GM18499 (cell line): ENCODE results near the gene SORT1.
"Not testable (repeated sequence)": the region's sequence is repeated elsewhere in the genome, so short reads cannot be mapped to it uniquely, and the experiment has no call there.

Source experiments
- ATAC-seq: cut with Tn5 transposase; IDR thresholded peaks from one replicate; pipeline ENCODE4 v1.9.1; 2021; ENCODE audit warnings: moderate number of reproducible peaks; ENCODE audit not compliant: insufficient read depth, unreplicated experiment

Gene SORT1

DNA sequence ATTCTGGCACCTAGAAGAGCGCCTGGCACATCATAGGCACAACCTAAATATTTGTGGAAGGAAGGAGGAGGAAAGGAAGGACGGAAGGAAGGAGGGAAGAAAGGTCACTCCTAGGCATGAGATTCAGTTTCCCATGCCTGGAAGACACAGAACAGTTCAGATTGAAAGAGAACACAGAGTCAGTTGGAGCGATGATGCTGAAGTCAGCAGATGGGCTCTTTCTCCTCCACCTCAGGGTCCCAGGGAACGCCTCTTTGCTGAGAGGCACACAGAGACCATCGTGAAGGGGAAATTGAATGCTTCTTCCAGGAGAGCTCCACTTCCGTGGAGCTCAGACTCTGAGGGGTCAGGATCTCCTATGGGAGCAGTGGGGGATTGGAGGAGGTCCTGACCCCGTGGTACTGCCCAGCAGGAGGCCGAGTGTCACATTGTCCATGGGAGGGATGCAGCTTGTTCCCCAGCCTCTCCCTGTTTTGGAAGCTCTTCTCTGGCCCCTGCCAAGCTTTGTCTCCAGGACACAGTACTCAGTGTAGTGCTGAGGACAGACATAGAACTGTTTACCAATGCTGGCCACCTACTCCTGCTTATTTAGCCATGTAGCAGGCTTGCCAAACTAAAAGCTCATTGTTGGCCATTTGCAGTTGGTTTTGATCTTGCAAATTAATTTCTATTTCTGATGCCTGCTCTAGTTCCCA, 93.3 kb downstream of the SORT1 start:
- no peak for ATAC-seq

DNA sequence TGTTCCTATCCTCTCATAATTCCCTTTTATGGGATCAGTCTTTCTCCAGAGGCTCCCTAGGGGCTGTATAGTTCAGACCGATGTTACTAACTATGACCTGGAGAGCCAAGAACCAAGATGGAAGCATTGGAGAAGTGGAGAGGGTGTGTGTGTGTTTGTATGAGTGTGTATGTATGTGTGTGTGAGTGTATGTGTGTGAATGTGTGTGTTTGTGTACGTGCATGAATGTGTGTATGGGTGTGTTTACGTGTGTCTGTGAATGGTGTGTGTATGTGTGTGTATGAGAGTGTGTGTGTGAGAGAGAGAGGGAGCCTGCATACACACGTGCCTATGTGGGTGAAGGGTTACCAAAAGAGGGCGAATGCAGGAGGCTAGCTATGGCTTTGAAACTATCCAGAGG, 95.8 kb downstream of the SORT1 start:
- ATAC-seq, result no peak

DNA sequence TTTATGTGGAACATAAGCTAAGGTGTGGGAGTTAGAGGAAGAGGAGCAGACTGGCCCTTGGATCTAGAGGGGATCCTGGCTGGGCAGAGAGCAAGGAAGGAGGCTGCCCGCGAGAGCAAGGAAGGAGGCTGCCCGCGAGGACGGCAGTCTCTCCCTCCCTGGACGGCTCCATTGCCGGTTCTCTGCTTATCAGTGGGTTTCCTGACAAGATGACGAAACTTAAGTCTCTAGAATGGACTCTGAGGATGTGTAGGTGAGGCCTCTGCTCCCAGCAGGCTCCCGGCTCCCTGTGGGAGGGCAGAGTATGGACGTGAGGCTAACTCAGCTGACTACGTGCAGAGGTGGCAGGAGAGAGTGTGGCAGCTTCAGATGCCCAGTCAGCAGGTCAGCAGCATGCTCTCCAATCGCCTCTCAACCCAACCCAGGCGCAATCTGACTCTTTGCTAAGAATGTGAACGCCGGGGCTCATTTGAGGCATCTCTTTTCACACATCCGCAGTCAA, 97.0 kb downstream of the SORT1 start:
- ATAC-seq, result no peak

DNA sequence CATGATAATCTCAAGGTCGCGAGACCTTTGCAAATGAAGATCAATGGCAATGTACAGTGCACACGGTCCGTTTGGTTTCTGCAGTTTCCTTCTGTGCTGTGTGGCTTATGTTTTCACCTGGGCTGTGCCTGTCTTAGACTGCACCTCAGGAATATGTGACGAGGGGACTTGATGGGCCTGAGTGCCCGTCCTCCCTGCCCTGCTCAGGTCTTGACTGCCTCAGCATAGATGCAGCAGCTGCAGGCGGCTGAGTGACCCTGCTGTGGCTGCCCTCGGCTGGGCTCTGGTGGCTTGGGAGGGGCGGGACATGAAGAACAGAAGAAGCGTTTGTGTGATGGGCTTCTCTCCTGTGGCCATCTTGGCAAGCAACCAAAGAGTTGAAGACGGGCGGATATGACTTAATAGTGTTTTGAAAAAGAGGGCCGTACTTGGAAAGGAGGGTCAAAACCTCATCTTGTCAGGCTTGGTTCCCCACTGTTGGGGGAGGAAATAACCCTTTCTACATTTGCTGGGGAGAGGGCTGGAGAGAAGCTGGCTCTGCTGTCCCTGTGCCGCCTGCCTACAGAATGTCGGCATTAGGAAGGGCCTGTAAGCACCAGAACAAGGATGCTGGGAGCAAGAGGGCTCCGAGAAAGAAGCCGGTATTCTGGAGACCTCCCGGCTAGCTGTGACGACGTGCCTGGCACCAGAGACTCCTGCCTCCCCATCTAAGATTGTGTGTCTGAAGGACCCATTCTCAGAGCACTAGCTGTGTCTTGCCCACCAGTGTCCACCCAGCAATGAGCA, 98.0 kb downstream of the SORT1 start:
- no peak for ATAC-seq

DNA sequence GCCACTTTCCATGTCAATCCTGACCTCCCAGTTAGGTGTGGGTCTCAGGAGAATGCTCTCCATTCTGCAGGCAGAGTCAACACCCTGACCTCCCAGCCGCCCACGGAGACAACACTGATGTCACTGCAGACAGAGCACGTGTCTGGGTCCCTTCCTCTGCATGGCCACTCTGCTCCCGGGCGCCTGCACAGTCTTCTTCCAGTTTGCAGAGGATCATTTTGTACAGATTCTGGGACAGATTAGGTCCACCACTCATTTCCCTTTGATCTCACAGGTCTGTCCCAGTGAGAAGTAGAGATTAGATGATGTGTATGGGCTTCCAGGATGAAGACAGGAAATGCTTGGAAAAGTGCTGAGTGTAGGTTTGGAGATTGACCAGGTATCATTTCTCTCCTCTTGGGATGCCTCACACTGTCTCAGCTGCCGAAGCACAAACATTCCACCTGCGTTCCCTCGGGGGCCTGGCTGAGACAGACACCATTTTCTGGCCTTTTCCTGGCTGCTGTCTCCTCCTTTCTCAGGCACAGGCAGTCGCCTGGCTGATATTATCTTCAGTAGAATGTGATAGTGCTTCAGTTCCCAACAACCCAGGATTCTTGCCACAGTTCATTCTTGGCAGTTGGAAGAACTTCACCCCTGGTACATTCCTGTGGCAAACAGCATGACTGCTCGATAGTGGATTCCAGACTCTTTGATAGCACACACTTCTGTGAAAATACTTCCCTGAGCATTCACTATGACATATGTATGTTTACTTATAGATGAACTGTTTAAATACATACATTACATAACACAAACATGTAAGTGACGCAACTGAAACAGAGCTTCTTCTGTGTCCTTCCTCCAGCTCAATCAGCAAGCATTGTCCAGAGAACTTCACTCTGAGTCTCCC, 98.8 kb downstream of the SORT1 start:
- no peak for ATAC-seq

DNA sequence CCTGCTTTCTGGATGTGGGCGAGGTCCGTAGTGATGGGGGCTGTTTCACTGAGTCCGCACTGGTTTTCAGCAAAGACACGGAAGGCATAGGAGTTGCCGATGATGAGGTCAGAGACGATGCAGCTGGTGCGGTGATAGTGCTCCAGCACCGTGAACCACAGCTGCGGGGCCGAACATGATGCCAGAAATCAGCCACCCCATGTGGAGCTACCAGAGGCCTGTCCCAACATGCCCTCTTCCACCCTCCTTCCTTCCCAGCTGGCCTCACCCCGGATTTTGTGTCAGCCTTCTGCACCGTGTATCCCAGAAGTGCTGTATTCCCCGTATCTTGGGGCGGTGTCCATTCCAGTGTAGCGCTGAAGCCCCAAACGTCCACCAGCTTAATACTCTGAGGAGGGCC, 100.9 kb downstream of the SORT1 start:
- ATAC-seq, result no peak

DNA sequence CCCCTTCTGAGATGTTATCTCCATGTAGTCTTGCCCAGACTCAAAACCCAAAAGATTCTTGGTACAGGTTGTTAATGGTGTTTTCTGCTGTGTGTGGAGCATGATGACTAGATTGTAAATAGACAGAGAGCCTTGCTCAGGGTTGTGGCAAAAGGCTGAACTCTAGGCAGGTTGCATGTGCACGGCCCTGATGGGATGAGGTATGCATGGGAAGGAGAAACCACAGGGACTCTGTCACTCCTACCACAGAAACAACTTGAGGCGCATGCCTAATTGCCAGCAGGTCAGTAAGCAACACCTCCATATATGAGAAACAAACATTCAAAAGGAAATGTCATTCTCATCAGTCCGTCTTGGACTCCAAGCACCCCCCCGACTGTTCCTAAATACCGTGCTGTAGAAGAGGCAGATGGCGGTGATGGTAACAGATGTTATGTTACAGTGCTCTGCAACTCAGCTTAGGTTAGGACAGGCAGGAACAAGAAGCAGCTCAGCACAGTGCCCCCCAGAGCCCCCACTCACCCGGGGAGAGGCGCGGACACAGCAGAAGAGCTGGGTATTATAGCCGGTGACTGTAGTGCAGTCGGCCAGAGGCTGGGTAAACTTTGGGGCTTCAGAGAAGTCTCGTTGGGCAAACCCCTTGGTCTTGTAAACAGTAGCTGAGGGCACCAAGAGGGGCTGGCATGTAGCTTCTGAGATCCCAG, 101.9 kb downstream of the SORT1 start:
- no peak for ATAC-seq

DNA sequence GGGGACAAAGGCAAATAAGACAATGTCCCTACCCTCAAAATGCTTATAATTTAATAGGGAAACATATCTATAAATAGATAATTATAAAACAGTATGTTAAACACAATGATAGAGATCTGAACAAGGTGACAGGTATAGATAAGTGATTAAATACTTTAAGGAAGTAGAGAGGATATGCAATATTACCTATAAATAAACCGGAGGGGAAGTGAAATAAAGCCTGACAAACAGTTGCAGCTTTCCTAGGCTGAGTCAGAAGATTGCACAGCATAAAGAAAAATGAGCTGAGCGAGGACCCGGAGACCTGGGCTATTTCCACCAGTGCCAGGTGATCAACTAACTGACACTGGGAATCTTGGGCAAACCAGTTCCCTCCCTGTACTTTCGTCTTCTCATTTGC, 103.2 kb downstream of the SORT1 start:
- ATAC-seq, result no peak

DNA sequence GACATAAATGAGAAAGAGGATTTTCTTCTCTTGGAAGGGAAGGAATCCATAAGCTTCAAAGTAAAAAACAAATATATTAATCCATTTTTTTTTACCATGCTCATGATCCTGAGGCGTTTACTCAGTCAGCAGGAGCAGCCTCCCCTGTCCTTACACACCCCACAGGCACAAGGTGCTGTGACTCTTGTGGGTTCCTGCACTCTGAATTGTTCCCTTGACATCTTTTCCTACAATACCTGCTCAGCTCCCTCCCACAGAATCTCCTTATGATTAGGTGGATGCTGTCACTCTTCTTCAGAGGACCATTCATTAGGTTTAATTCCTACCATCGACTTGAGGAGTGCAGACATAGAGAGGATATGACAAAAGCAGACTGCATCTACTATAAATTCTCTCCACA, 104.7 kb downstream of the SORT1 start:
- no peak for ATAC-seq

DNA sequence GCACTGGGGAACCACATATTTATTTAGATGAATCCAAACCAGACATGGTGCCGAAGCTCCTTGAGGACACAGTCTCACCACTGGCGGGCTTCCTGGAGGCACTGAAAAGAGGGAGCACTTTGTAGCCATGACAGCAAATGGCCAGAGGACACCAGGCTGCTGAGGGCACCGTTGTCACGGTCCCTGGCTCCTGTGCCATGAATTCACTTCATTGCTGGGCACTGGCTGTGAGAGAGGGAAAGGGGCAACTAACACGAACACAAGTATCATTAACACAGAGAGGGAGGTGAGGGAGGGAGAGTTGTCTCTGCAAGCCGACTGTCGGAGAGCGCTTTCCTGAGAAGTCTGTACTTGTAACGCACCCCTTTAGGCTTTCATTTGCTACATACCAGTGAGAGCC, 105.4 kb downstream of the SORT1 start:
- ATAC-seq, result no peak

DNA sequence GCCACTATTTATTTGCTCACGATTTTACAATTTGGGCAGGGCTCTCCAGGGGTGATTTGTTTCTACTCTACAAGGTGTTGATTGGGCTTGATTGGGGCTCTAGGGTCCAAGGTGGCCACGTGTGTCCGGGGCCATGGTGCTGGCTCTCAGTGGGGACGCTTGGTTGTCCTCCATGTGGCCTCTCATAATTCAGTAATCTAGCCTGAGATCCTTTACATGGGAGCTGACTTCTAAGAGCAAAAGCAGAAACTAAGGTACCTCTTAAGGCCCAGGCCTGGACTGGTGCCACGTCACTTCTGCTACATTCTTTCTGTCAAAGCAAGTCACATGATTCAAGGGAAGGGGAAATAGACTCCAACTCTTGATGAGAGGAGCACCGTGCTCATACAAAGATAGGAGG, 106.7 kb downstream of the SORT1 start:
- ATAC-seq, result no peak

DNA sequence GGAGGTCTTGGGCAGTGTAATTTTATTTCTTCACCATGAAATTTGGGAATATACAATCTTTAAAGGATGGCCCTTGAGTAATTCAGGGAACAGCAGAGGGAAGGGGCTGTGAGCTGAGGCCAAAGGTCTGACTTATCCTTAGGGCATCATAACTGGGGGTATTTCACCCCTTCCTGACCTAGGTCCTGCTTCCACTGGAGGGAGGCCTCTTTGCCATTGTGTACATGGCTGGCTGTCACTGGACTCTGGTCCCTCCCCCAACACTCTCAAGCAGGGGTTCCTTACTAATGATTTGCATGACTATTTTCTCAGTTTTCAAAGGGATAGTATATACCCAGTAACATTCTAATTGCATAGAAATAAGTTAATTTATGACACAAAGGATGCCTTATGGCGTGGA, 107.6 kb downstream of the SORT1 start:
- no peak for ATAC-seq

DNA sequence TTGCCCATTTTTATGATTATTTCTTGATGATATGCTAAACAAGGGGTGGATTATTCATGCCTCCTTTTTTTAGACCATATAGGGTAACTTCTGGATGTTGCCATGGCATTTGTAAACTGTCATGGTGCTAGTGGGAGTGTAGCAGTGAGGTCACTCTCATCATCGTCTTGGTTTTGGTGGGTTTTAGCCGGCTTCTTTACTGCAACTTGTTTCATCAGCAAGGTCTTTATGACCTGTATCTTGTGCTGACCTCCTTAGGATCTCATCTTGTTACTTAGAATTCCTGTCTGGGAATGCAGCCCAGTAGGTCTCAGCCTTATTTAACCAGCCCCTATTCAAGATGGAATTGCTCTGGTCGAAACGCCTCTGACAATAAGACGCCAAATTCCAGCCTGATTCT, 111.0 kb downstream of the SORT1 start:
- ATAC-seq, result not testable (repeated sequence)

DNA sequence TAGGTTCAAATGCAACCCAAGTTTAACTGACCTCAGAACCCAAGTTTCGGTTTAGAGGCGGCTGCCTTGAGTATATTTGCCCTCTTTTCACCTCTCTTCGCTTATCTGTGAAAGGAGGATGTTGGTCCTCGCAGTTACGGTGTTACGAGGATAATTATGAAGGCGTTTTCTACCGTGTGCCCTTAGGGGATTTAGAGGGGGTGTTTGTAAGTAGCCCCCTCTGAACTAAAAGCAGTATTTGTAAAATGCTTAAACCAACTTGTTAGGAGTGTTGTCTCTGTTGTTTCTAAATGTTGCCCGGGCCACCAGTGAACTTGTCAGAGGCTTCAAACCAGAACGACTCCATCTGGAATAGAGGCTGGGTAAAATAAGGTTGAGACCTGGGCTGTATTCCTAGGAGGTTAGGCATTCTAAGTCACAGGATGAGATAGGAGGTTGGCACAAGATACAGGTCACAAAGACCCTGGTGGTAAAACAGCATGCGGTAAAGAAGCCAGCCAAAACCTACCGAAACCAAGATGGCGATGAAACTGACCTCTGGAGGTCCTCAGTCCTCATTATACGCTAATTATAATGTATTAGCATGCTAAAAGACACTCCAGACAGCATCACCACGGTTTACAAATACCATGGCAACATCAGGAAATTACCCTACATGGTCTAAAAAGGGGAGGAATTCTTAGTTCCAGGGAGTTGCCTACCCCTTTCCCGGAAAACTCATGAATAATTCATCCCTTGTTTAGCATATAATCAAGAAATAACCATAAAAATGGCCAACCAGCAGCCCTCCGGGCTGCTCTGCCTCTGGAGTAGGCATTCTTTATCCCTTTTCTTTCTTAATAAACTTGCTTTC, 113.7 kb downstream of the SORT1 start:
- ATAC-seq, result no peak

DNA sequence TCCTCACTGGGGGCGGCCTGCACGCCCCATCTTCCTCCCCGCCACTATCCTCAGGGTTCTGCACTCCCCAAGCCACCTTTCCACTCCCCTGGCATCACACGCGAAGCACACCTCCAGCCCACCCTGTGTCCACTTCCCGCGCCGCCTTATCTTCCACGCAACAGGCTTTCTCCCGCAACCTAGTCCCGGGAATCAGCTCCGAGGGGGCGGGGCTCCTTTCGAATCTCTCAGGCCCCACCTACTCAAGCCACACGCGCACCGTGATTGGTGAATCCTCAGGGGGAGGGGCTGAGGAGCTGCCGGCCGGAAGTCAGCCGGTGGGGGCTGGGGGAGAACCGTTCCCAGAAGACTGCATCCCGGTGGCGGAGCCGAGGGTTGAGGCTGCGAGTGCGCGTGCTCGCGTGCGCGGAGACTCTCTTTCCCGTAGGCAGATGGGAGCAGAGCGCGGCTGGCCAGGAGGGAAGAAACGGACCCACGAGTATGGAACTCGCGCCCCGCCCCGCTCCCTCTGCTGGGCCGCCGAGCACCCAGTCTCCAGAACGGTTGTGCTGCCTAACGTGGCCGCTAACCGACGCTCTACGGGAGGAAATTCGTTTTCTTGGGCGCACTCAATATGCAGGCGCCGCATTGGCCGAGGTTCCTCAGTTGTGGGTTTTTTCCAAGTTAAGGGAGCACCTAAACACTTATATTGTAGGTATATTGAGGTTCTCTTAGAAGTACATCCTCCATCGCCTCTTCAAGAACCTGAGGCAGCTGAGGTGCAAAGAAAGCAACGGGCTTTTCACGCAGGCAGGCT, 114.6 kb downstream of the SORT1 start, which contains the start of gene PSRC1:
PSRC1 (minus strand) TSS at position 194 of the 796 bp plus-strand sequence.
- ATAC-seq, result peak; percentile 74

DNA sequence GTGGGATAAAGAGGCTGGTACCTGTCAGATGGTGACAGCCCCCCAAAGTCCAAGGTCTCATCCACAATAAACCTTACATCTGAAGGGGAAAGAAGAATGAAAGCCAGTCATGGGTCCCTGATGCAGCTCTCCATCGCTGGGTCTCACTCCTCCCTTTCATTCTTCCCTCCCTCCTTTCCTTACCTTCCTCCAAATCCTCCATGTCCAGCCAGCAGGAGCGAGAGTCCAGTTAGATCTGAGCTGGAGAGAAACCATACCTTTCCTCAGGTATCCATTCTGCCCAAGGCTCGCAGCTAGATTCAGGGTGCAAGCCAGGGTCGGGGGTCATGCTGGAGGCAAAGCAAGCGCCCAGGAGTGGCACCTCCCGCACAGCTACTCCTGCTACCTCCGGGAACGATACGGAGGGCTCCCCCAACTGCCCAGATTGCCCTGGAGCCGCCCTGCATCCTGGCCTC, 115.2 kb downstream of the SORT1 start:
- no peak for ATAC-seq

DNA sequence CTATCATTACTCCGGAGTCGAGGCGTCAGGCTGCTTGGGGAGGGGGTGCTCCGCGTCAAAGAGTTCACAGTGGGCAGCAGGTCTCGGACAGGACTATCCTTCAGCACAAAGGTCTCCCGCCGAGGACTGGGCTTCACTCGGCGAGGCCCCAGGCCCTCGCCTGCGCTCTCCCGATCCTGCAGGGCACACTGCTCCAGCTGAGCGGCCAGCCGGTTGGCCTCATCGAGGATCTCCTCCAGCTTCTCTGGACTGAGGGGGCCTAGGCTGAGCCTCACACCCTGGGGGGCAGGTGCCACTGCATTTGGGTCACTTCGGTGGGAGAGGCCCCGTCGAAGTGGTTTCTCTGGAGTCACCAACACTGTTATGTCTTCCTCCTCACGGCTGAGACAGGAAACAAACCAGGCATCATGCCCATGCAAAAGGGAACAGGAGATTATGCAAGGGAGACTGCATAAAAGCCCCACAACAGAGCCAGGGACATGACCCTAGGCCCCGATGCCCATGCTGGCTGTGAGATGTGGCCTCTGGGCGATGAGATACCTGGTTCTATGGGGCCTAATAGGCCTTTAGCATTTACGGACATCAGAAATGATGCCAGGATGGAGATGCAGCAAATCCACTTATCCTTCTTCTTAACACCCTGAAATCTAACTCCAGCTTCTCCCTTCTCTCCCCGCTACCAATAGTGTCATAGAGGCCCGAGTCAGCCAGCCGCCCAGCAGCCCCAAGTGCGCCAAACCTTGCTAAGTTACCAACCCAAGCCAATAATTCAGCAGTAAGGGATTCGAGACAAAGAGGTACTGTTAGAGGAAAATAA, 115.8 kb downstream of the SORT1 start:
- ATAC-seq, result no peak

DNA sequence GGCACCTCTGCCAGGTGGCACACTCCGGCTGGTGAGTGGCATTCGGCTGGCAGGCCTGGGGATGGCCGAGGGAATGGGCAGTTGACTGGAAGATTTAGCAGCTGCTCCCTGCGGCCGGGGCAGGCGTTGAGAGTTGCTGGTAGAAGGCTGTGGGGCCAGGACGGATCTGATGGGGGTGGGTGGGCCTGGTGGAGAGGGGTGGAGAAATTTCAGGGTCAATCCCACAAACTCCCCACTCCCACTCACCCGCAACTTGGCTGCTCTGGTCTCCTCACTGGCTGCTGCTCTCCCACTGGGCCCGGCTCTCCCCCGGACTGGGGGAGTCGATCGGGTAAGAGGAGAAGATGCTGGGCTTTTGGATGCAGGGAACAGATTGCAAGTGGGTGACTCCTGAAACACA, 116.9 kb downstream of the SORT1 start:
- ATAC-seq, result no peak
